HG02840 (cell line): ENCODE data around the gene MPHOSPH9.

Experiments used
- ATAC-seq: cut with Tn5 transposase; IDR thresholded peaks from one replicate; pipeline ENCODE4 v1.9.1; 2021; ENCODE audit warnings: mild to moderate bottlenecking, moderate library complexity, moderate number of reproducible peaks; ENCODE audit not compliant: unreplicated experiment, low FRiP score

MPHOSPH9 gene

DNA sequence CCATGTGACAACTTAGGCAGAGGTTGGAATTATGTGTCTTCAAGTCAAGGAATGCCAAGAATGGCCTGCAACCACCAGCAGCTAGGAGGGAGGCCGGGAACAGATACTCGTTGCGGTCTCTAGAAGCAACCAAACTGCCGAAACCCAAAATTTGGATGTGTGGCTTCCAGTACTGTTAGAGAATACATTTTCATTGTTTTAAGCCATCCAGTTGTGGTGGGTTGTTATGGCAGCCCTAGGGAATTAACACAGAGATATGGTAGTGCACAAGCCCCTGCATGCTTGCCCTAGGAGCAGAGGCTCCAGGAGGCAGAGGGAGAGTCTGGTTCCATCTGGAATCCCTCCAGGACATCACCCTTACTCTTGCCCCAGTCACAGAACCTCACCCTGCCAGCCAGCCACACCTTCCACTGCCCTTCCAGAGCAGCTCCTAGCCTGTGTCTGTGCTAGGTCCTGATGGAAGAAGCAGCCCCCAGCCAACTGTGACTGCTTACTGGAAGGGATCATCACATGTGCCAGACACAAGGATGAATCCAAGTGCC is 101.6 kb downstream of the MPHOSPH9 start:
- ATAC-seq = no peak

- no peak for ATAC-seq
These were observed 103.3 kb downstream of the MPHOSPH9 start for GRCh38 chr12:123129621-123130020.

- no peak for ATAC-seq
These were observed 105.8 kb downstream of the MPHOSPH9 start for GRCh38 chr12:123127182-123127495.

DNA sequence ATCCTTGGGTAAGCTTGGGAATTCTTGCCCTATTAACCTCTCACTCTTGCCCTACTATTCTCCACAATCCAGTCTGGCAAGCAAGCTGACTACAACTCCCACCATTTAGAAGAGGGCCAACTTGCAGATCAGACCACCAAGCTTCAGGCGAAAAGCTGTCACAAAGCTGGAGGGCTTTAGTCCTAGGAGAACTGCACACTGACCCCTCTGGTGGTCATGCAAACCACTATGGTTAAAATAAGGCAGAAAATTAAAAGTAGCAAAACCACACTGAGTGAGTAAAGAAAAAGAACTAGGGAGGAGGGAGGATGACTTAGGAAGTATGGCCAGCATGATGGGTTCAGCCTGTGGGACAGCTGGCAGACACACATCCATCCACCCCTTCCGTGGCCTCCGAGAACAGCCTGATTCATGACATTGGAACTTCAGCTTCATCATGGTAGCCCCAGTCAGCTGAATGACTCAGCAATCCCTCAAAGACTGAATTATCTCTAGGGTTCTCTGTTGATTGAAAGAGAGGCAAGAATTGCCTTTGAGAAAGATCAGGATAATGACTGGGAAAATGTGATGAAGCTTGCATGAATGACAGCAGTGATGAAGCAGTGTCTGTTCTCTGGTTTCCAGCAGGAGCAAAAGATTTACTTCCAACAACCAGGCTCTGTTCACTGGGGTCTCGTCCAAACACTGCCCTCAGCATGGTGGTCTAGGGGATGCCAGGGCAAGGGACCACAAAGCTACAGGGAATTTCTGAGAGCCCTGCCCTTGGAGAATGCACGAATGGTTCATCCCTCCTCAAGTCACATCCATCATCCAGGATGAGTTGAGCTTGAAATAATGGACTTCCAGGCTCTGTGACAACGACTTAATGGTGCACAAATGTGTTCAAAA is 106.4 kb downstream of the MPHOSPH9 start:
- no peak for ATAC-seq

GRCh38 chr12:123122626-123123025 is 110.3 kb downstream of the MPHOSPH9 start:
- no peak for ATAC-seq

DNA sequence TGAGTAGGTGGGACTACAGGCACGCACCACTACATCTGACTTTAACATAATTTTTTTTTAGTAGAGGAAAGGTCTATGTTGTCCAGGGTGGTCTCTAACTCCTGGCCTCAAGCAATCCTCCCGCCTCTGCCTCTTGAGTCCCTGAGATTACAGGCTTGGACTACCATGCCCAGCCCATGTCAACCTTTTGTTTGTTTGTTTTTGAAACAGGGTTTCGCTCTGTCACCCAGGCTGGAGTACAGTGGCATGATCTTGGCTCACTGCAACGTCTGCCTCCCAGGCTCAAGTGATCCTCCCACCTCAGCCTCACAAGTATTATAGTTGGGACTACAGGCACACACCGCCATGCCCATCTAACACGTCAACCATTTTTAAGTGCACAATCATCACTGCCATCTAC is 111.3 kb downstream of the MPHOSPH9 start:
- no peak for ATAC-seq

DNA sequence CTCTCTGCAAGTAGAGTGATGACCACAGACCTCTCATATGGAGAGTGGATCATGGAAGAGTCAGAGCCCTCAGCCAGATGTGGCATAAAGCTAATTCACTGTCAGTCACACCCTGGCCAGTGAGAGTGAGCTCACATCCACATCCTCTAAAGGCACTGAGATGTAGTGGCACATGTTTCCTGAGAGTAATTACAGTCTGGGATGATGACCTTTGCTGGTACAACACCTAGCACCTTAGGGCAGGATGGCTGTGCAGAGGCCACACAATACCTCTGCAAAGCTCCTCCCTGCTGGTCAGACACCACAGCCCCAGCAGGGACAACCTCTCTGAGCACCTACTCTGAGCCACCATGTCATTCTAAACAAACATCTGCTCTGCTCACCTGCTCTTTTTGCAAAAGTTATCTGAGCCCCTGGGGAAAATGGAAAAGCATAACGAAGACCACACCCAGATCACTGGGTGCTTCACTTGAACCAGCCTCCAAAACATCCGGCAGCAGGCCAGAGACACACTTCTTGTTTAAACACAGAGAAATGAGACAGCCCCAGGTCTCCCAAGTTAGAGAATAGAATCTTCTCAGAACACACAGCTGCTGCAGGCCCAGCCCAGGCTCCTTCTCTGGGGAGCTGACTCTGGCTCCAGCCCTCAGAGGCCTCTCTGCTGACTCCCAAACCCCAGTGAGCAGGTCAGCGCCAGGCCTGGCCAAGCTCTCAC is 112.3 kb downstream of the MPHOSPH9 start:
- ATAC-seq = no peak

- ATAC-seq = peak; percentile 68
These were observed 113.1 kb downstream of the MPHOSPH9 start for GRCh38 chr12:123119808-123120207.

- ATAC-seq = no peak
These were observed 114.4 kb downstream of the MPHOSPH9 start for GRCh38 chr12:123118497-123118896.

DNA sequence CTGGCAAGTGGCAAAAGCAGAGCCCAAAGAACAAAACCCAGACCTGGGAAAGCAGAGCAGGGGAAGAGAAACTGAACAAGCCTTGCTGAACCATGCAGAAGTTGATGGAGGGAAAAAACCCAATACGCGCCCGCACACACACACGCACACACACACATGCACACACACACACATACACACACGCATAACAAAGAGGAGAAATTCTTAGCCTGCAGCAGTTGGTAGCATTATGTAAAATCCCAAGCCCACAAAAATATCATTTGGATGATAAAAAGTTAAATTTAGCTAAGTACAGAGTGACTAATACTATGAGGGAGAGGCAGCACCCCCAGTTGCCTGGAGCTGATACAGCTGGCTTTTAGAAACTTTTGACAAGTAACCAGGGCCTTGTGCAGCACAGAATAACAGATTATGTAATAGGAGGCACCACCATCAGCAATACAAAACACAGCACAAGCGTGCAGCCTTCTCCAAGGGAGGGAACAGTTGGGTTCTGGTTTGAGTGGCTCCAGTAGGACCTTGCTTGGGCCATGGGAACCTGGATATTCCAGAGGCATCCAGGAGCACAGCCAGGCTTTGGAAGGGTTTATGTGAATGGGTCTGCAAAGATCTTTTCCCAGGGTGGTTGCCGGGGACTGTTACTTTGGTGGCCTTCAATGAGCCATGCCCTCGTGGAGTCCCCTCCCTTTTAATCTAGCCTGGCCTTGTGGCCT is 117.4 kb downstream of the MPHOSPH9 start:
- no peak for ATAC-seq

DNA sequence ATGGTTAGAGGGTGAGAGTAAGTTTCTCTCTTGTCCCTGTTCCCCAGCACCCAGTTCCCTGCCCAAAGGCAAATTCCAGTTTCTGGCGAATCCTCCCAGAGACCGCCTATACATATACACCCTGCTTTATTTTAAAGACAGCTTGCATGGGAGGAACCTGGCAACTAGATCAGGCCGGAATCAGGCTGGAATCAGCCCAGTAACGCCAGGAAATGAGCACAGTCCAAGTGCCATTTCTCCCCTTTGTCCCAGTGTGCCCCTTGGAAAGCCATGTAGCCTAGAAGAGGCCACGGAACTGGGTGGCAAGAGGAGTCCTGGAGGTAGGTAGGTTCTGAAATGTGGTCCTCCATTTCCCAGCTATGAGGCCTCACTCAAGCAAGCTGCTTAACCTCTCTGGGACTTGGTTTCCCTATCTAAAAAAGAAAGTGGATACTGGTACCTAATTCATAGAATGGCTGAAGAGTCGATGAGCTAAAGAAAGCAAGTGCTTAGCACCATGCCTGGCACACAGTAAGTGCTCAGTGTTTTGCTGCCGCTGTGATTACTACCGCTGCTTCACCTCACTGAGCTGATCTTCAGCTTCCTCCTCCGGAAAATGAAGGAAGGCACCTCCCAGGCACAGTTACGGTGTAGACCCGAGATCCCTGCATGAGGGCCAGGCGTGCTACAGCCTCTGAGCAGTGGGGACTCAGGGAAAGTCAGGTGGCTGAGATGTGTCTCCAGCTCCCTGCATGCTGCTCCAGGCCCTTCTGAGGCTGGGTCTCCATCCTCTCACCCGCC is 118.4 kb downstream of the MPHOSPH9 start:
- ATAC-seq = no peak

DNA sequence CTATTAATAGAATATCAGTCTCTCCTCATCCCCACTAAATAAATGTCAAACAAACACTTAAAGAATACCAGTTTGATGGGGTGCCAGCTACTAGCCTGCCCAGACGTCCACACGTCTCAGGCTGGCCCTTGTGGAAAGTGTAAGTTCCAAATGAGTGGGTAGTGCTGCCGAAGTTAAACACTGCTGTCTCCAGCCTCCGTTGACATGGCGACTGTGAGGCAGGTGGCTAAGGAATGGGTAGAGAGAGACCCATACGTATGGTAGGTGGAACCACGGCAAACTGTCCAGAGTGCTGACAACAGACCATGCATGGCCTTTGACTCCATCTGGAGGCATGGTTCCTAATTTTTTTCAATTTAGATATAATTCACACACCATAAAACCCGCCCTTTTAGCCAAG is 119.9 kb downstream of the MPHOSPH9 start:
- no peak for ATAC-seq

GRCh38 chr12:123111498-123112165 is 121.3 kb downstream of the MPHOSPH9 start:
- ATAC-seq = no peak

DNA sequence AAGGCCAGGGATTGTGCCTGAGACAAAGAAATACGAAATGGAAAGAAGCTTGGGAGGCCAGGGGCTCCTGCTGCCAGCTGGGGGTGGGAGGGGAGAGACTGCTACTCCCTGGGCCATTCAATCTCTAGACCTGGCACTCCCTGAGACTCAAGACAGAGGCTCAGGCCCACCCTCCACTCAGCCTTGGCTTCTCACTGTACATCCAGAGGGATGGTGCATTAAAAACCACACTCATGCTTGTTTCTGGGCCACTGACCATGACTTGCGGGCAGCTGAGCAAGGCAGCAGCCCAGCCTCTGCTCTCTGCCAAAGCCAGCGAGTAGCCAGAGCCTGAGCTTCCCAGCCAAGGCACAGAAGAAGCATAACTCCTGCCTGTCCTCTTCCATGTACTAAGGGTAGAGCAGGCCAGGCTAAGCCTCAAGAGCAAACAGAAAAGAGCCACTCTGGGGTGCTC is 123.6 kb downstream of the MPHOSPH9 start:
- no peak for ATAC-seq

DNA sequence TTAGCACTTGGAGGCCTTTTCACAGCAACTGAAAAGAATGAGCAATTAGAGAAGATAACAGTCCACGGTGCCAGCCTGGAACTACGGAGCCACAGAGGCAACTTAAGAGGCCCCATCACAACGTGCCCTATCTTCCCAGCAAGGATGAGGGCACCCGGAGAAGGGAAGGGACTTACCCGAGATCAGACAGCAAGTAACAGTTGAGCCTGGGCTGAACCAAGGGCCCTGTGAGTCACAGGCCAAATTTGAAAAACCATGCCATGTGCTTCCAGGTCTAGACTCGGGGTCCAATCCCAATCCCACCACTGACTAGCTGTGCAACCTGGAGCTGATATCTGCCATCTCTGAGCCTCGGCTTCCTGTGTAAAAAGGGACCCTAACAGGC is 124.3 kb downstream of the MPHOSPH9 start:
- ATAC-seq = no peak

DNA sequence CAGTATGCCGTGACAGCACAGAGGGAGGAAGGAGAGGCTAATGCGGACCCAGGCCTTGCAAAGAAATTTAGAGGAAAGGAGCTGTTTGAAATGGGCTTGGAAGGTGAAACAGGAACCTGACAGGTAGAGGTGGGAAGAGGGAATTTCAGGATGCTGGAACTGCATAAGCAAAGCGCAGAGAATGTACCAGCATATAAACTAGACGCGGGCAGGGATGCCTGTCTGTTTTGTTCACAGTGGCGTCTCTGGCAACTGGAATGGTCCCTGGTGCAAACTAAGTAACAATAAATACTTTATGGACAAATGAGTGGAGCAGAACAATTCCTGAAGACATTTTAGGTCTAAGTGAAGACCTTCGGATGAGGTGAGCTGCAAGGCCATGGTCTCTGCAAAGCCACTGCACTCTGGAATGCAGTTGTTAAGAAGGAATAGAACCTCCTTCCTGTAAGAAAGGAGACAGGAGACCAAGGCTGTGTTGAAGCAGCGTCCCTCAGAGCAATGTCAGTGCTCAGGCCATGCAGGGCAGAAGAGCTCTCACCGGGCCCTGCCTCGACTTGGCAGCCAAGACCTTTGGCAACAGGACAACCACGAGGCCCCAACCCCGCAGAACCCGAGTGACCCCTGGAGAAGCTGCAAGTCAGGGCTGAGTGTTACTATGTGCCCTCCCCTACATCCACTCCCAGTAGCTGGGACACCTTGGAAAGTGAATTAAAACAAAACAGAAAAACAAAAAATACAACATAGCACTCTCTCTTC is 124.8 kb downstream of the MPHOSPH9 start:
- ATAC-seq = no peak

GRCh38 chr12:123106640-123107359 is 126.1 kb downstream of the MPHOSPH9 start:
- ATAC-seq = no peak

GRCh38 chr12:123105211-123105826 is 127.6 kb downstream of the MPHOSPH9 start:
- ATAC-seq = no peak
